OCI-LY3 (cell line): ENCODE results near the gene LRP5.

Experiments
- CTCF ChIP-seq: fragments of 200-600, 300-600 bp; sonication (generic); IDR thresholded peaks from 2 replicates; pipeline ENCODE4 v1.5.1; 2014; ENCODE audit warnings: antibody characterized with exemption, low read length, low read depth
- EZH2phosphoT487 ChIP-seq: fragments of 200-600 bp; shearing (Covaris generic); IDR thresholded peaks from 2 replicates; pipeline ENCODE4 v1.6.1; 2018; ENCODE audit warnings: antibody characterized with exemption, mixed run types, low read depth

- TF ChIP-seq CTCF (no peak), EZH2phosphoT487 (no peak)
Observed at GRCh38 chr11:68364581-68364980, 52.2 kb downstream of the LRP5 start.
